ELR (cell line): ENCODE data around the gene ABHD10.
A peak's percentile ranks its signal among the peaks of the same experiment; 100 is the strongest.
"Not testable (repeated sequence)": the region's sequence is repeated elsewhere in the genome, so short reads cannot be mapped to it uniquely, and the experiment has no call there.

ENCODE experiments used
- DNase-seq: peaks from one replicate; pipeline ENCODE4 v3.0.0-alpha.2; 2015; ENCODE audit warnings: low read depth

The ABHD10 gene

GRCh38 chr3:112034436-112034835 lies 55.6 kb downstream of the ABHD10 start, which contains the start of gene TMPRSS7:
TMPRSS7 (plus strand) TSS chr3:112034736; CDS start chr3:112034846, 110 bp downstream.
- no peak for DNase-seq

DNA sequence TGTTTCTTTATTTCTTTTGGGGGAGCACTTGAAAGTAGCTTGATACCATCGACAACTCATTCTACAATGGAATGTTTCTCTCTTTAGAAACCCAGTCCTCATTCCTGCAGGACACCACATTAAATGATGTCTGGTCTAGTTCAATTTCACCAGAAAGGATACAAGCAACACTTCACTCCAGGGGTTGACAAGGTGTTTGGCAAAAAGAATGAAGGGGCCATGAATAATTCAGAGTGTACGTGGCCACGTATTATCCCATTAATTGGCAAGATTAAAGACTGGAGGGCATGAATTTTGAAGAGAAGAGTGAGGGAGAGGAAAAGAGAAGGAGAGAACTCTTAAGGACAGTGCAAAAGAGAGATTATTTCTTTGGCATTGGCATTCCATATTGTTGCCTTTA lies 56.4 kb downstream of the ABHD10 start:
- DNase-seq = no peak

DNA sequence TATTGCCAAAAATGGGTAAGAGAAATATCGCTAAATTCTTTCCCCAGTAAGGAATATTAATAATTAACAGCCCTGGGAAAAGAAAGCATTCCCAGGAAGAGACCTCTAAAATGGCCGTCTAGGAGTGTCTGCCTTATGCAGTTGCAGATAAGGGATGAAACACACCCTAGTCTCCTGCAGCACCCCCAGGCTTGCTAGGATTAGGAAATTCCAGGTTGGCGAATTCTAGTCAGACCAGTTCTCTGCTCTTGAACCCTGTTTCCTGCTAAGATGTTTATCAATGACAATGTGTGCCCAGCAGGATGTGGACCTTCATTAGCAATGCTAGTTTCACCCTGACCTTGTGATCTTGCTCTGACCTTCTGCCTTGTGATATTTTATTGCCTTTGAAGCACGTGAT lies 58.4 kb downstream of the ABHD10 start:
- not testable (repeated sequence) for DNase-seq

DNA sequence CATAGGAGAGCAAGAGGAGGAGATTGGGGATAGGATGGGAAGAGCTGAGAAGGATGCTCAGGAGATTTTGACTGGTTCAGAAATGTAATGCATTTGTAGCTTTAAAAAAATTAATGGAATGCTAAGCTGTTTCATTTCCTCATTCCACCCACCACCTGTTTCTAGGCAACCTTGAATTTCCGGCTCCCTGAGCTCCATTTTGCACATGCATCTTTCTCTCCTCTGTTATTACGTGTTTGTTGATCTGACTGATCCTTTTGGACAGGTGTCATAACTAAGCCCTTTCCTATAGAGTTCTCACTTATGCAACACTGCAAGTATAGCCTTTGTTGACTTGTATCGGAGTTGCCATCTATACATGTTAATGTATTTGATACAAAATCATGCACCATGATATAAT lies 60.0 kb downstream of the ABHD10 start:
- DNase-seq = peak; percentile 70

- no peak for DNase-seq
Observed at GRCh38 chr3:112041321-112041720, 62.5 kb downstream of the ABHD10 start.

DNA sequence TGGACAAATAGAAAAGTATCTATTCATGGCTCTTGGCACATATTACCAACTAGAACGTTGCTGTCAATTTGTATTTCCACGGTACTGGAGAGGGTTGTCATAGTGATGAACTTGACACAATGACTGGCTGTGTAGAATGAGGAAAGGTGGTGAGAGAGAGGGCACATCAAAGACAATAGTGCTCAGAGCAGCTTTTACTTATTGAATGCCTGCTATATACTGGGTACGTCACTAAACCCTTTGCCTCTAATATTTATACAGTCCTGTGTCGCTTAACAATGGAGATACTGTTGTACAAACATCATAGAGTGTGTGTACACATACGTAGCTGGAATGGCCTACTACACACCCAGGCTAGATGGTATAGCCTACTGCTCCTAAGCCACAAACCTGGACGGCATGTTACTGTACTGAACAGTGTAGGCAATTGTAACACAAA lies 64.0 kb downstream of the ABHD10 start:
- DNase-seq = no peak
